AG09309 (cell line): Measurements from ENCODE around the gene SSB.

ENCODE experiments used
- DNase-seq: peaks from one replicate; pipeline ENCODE4 v3.0.0-alpha.2; 2010; ENCODE audit warnings: low read depth
- H3K4me3 ChIP-seq: 2 replicates; pipeline ENCODE4 v1.5.1; 2011; ENCODE audit warnings: mild to moderate bottlenecking, low read depth, low read length, moderate library complexity; ENCODE audit not compliant: control insufficient read depth
- CTCF ChIP-seq: IDR thresholded peaks from 2 replicates; pipeline ENCODE4 v1.5.1; 2011; ENCODE audit warnings: mild to moderate bottlenecking, low read depth, low read length, inconsistent platforms; ENCODE audit not compliant: insufficient read depth, control insufficient read depth; ENCODE audit errors: missing control alignments

The SSB gene

DNA sequence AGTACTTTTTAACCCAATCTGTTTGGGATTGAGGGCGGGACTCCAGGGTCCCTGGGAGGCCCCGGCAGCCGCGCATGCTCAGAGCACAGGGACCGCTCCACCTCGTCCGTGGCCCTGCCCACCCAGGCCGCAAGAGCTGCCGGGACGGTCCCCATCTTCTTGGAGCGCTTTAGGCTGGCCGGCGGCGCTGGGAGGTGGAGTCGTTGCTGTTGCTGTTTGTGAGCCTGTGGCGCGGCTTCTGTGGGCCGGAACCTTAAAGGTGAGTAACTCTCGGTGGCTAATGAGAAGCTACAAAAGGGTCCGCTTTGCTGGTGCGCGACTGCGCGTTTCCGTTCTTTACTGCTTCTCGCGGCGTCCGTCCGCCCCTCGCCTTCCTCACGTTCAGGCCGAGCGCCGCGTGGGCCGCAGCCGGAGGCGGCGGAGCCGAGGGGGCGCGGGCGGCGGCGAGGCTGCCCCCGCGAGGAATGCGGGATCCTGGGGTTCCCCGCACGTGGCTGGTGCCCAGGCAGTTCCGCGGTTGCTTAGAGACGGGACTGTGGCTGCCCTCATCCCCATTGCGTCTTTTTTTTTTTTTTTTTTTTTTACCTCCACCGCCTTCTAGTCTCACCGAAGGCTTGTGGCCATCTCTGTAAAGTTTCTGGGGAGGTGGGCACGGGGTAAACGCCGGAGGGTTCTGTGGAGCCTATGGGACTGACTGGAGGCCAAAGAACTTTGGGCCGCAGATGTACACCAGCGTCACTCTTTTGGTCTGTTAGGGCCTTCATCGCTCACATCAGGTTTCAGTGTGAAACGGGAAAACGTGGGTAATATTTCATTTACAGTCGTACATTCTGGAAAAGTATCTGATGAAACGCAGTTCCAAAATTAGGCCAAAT is at the start of gene SSB:
SSB (plus strand) TSS at position 154 of the 875 bp plus-strand sequence. CDS start 2,090 bp downstream, outside the sequence.
- H3K4me3 ChIP-seq, result peak within 1 kb of the TSS; percentile 56
- peak; percentile 57 for DNase-seq
- no peak for TF ChIP-seq CTCF

DNA sequence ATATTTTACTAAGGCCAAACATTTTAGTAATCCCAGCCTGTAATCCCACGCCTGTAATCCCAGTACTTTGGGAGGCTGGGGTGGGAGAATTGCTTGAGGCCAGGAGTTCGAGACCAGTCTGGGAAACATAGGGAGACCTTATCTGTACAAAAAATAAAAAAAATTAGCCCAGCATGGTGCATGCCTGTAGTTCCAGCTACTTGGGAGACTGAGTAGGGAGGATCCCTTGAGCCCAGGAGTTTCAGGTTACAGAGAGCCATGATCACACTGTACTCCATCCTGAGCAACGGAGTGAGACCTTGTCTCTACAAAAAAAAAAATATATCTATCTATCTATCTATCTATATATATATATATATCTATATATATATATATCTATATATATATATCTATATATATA is 45.9 kb upstream of the SSB start:
- no peak for TF ChIP-seq CTCF
- no peak overlapping the region for H3K4me3 ChIP-seq
- no peak for DNase-seq

DNA sequence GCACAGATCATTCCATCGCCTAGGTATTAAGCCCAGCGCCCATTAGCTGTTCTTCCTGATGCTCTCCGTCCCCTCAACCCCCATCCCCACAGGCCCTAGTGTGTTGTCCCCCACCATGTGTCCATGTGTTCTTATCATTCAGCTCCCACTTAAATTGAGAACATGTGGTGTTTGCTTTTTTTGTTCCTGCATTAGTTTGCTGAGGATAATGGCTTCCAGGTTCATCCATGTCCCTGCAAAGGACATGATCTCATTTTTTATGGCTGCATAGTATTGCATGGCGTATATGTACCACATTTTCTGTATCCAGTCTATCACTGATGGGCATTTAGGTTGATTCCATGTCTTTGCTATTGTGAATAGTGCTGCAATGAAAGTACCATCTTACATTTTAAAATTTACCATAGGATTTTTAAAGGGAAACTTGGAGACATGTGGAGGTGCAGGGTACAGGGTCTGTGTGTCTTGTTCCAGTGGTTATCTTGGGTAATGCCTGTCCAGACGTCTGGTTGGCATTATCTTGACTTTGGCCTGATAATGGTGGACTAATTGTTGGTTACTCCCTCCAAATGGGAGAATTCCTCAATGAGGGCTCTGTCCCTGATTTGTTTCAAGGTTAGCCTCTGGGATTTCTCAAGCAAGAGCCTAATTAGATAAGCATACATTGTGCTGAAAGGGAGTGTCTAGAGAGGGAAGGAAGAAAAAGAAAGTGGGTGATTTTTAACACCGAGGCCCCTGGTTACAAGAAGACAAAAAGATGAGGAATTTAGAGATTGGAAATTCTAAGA is 43.4 kb upstream of the SSB start:
- DNase-seq, result no peak
- no peak overlapping the region for H3K4me3 ChIP-seq
- no peak for TF ChIP-seq CTCF

DNA sequence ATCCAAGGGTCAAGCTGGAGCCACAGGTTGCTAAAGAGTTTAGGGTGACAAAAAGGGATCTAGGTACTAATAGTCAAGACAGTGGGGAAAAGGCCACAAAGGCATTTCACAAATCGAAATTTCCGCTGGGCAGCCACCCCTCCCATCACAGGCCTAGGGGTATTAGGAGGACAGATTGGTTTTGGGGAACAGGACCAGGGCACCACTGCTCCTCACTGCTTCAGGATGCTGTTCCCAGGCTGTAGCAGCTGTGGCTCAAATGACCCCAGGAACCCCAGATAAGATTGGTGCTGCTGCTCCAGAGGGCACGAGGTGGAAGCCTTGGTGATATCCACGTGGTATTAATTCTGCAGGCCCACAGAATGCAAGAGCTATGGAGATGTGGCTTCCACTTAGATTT is 42.3 kb upstream of the SSB start:
- no peak for DNase-seq
- no peak for TF ChIP-seq CTCF
- no peak overlapping the region for H3K4me3 ChIP-seq

- TF ChIP-seq CTCF, result no peak
- DNase-seq, result no peak
- no peak overlapping the region for H3K4me3 ChIP-seq
Observed at GRCh38 chr2:169757356-169757755, 41.3 kb upstream of the SSB start.

- no peak overlapping the region for H3K4me3 ChIP-seq
- DNase-seq, result no peak
- no peak for TF ChIP-seq CTCF
Observed at GRCh38 chr2:169757778-169758177, 40.9 kb upstream of the SSB start.
